ENCODE measurements around the gene MYOZ2. TPM values are rescaled to one million over a fixed set of nuclear protein-coding genes. Genes with fewer than 3 reads are reported as not detected.

The MYOZ2 gene
- total RNA-seq, 2 donors from 2014 or later: 678 to 770 TPM

GRCh38 chr4:119221412-119221811 lies 85.8 kb downstream of the MYOZ2 start:
- no peak overlapping the region for H3K27ac ChIP-seq
- H3K27me3 ChIP-seq: no peaks in the 10 kb centered on the region
- DNase-seq (ENCODE audit: low spot score): no peak
- no peak overlapping the region for H3K4me3 ChIP-seq
- TF ChIP-seq, protein P1, sequence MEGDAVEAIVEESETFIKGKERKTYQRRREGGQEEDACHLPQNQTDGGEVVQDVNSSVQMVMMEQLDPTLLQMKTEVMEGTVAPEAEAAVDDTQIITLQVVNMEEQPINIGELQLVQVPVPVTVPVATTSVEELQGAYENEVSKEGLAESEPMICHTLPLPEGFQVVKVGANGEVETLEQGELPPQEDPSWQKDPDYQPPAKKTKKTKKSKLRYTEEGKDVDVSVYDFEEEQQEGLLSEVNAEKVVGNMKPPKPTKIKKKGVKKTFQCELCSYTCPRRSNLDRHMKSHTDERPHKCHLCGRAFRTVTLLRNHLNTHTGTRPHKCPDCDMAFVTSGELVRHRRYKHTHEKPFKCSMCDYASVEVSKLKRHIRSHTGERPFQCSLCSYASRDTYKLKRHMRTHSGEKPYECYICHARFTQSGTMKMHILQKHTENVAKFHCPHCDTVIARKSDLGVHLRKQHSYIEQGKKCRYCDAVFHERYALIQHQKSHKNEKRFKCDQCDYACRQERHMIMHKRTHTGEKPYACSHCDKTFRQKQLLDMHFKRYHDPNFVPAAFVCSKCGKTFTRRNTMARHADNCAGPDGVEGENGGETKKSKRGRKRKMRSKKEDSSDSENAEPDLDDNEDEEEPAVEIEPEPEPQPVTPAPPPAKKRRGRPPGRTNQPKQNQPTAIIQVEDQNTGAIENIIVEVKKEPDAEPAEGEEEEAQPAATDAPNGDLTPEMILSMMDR (IDR thresholded peaks at IDR 0.05): no peak
- H3K9me3 ChIP-seq: no peaks in the 10 kb centered on the region
- H3K36me3 ChIP-seq: peaks cover 74% of the 10 kb centered on the region
- peaks cover 0 to 7% of the 10 kb centered on the region in 2 donors for H3K4me1 ChIP-seq

- Histone ChIP-seq H3K9me3 (no peaks in the 10 kb centered on the region), H3K36me3 (peaks cover 29% of the 10 kb centered on the region), H3K27ac (no peak overlapping the region), H3K4me3 (no peak overlapping the region), H3K27me3 (no peaks in the 10 kb centered on the region), H3K4me1 (peaks cover 0 to 4% of the 10 kb centered on the region in 2 donors)
- TF ChIP-seq, protein P1 (IDR thresholded peaks at IDR 0.05): no peak
- DNase-seq (ENCODE audit: low spot score): no peak
These were observed 92.1 kb downstream of the MYOZ2 start for GRCh38 chr4:119227690-119228089.

DNA sequence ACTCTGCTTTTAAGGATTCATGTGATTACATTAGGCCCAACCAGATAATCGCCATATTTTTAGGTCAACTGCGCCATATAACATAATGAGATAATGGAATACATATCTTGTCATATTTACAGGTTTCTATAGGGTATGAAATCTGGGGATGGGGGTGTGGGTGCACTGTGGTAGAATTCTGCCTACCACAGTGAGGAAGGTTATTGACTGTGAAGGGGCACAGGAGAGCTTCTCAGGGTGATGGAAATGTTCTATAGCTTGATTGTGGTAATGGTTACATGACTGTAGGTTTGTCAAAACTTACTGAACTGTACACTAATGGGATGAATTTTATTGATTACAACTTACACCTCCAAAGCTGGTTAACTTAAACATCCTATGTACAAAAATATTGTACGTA lies 92.8 kb downstream of the MYOZ2 start:
- no peak overlapping the region for H3K27ac ChIP-seq
- peaks cover 0 to 6% of the 10 kb centered on the region in 2 donors for H3K4me1 ChIP-seq
- TF ChIP-seq, protein P1 (IDR thresholded peaks at IDR 0.05): no peak
- H3K9me3 ChIP-seq: no peaks in the 10 kb centered on the region
- no peaks in the 10 kb centered on the region for H3K27me3 ChIP-seq
- no peak for DNase-seq (ENCODE audit: low spot score)
- H3K4me3 ChIP-seq: no peak overlapping the region
- H3K36me3 ChIP-seq: peaks cover 26% of the 10 kb centered on the region

GRCh38 chr4:119229908-119230687 lies 94.5 kb downstream of the MYOZ2 start:
- H3K4me1 ChIP-seq: peaks cover 0 to 15% of the 10 kb centered on the region in 2 donors
- peaks cover 14% of the 10 kb centered on the region for H3K36me3 ChIP-seq
- TF ChIP-seq, protein P1 (IDR thresholded peaks at IDR 0.05): no peak
- no peak overlapping the region for H3K27ac ChIP-seq
- DNase-seq (ENCODE audit: low spot score): no peak
- H3K4me3 ChIP-seq: no peak overlapping the region
- no peaks in the 10 kb centered on the region for H3K27me3 ChIP-seq
- H3K9me3 ChIP-seq: no peaks in the 10 kb centered on the region

DNA sequence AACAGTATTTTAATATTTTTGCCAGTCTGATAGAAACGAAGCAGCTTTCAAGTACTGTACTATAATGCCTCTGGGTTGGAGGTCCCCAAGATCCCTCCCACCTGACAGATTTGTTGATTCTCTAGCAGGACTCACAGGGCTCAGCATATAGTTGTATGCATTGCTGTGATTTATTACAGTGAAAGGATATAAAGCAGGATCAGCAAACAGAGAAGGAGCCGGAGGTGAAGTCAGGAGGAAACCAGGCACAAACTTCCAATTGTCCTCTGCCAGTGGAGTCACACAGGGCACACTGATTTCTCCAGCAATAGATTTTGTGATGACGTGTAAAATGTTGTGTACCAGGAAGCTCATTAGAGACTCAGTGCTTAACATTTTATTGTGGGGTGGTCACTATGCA lies 95.9 kb downstream of the MYOZ2 start:
- H3K4me3 ChIP-seq: no peak overlapping the region
- H3K27ac ChIP-seq: no peak overlapping the region
- no peak for DNase-seq (ENCODE audit: low spot score)
- TF ChIP-seq, protein P1 (IDR thresholded peaks at IDR 0.05): no peak
- peaks cover 24% of the 10 kb centered on the region for H3K36me3 ChIP-seq
- no peaks in the 10 kb centered on the region for H3K27me3 ChIP-seq
- H3K9me3 ChIP-seq: no peaks in the 10 kb centered on the region
- H3K4me1 ChIP-seq: peaks cover 0 to 19% of the 10 kb centered on the region in 2 donors
